GM19351 (cell line): ENCODE results near the gene ADGRL3.
A peak's percentile ranks its signal among the peaks of the same experiment; 100 is the strongest.
"Not testable (repeated sequence)": the region's sequence is repeated elsewhere in the genome, so short reads cannot be mapped to it uniquely, and the experiment has no call there.

ENCODE experiments used
- ATAC-seq: cut with Tn5 transposase; IDR thresholded peaks from one replicate; pipeline ENCODE4 v1.9.1; 2021; ENCODE audit warnings: mild to moderate bottlenecking, moderate library complexity; ENCODE audit not compliant: unreplicated experiment

ADGRL3 gene

GRCh38 chr4:61771056-61771455 lies 570.9 kb downstream of the ADGRL3 start:
- no peak for ATAC-seq

DNA sequence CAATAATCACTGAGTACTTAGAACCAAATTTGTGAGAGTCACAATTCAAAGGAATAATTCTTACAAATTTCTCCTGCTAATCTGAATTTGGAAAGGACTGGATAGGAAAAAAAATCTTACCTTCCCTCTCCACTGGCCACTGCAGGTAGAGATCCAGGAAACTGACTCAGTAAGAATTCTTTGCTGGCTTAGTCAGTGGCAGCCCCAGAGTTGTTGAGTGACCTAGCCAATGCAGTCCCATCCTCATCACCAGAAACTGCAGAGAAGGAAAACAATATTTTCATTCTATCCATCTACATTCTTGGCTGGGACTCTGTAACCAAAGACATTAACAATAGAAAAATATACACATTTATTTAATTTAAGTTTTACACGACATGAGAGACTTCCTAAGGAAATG lies 572.0 kb downstream of the ADGRL3 start:
- no peak for ATAC-seq

- ATAC-seq: no peak
Observed at GRCh38 chr4:61773655-61774245, 573.6 kb downstream of the ADGRL3 start.

DNA sequence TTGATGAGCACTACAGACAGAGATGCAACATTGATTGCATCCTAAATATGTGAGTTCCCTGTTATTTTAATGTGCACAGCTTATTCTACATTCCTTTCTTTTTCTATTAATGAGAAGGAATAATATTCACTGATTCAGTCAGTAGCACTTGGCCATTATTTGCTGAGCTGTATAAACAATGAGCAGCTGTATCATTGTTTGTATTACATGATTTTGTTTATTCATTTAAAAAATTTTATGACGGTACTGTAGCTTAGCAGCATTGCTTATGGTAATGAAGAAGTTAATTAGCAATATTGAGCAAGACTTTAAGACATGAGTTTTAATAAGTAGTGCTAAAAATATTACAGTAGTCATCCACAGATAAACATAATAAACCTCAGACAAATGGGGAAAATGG lies 582.0 kb downstream of the ADGRL3 start:
- ATAC-seq: no peak

DNA sequence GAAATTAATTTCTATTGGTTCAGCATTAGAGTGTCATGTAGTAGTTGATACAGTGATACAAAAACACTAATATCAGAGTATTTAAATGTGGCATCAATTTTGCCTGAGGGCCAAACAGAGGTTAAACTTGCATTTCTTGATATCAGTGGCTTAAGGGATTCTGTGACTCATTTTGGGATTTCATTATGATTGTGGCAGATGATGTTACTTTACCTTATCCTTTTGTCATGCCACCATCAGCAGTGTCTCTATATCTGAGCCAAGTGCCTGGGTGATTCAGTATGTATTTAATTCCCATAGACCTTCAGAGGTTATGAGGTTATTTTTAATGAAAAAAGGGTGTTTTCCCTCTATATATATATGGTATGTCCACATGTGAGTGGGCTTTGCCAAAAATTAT lies 582.9 kb downstream of the ADGRL3 start:
- ATAC-seq: peak; percentile 90

DNA sequence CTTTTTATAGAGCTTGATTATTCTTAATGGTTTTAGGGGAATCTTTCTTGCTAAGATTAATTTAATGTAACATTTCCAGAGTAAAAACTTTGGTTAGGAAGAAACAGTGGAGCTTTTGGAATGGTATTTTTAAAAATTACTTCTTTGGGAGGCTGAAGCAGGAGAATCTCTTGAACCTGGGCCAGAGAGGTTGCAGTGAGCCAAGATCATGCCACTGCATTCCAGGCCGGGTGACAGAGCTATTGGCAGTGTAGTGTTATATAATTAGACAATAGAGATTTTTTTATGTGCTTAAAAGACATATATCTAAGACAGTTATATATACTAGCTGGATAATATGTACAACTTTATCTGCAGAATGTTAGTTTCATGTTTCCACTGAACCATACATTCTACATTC lies 585.6 kb downstream of the ADGRL3 start:
- ATAC-seq: no peak

DNA sequence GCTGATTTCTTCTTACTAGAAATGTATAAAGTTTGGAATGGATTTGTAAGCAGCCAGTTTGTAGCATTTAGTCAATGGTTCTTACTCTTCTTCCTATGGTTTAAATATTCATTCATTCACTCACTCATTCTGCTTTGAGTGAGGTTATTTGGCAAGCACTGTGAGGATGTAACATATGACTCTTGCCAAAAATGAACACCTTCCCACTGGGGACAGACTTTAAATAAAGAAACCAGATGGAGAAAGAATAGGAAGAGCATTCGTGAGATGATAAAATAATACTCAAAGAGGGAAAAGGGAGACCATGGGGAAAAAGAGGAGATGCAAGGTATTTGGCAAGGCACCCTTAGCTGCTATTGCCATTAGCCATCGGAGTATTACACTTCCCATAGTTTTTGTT lies 586.1 kb downstream of the ADGRL3 start:
- no peak for ATAC-seq

GRCh38 chr4:61795998-61796397 lies 595.9 kb downstream of the ADGRL3 start:
- ATAC-seq: no peak

GRCh38 chr4:61799794-61800193 lies 599.7 kb downstream of the ADGRL3 start:
- ATAC-seq: no peak

- no peak for ATAC-seq
Observed at GRCh38 chr4:61805227-61805626, 605.1 kb downstream of the ADGRL3 start.

- ATAC-seq: no peak
Observed at GRCh38 chr4:61805979-61806378, 605.9 kb downstream of the ADGRL3 start.

GRCh38 chr4:61812171-61812570 lies 612.0 kb downstream of the ADGRL3 start:
- no peak for ATAC-seq

DNA sequence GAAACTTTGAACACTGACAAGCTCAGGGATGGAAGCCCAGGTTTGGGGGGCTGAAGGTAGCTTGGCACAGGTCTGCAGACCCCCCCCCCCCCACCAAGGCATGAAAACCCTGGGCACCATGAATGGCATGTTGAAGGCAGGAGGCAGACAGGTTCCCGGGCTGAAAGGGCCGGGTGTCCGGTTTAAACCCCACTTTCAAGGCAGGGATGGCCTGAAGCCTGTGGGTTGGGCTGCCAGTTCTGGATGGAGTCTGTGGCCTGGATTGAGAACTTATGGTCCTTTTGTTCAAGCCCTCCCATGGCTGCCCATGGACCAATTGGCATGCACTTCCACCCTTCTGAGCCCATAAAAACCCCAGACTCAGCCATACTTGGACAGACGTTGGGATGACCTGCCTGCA lies 616.9 kb downstream of the ADGRL3 start:
- no peak for ATAC-seq

DNA sequence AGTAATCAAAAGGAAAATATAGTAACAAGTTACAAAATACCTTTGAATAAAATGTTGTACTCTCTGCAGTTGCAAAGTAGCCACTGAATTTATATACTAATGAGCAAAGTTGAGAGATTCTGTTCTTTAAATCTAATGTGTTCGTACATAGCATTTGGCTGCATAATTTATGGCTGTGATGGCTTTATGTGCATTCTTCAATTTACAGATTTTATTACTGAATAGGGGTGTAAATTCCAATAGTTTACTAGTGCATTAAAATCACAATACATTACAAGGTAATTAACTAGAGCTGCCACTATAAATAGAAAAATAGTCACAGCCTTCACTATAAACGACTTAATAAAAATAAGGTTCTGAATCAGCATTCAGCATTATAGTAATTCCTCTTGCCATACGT lies 620.0 kb downstream of the ADGRL3 start:
- ATAC-seq: no peak

DNA sequence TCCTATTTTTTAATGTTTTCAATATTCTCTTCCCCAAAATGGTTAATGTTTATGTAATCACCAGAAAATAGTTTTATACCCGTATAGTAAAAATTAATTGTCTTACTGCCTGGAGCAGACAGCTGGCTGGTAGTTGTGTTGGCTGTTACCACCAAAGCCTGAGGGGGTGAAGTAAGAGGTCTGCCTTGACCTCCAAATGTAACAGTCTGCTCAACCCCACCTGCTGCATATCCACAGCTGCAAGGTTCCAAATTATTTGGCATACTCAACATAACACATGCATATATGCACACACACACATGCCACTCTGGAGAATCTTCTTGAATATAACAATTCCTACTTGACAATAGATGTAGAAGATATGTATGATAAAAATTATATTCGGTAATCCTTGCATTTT lies 624.3 kb downstream of the ADGRL3 start:
- ATAC-seq: no peak

DNA sequence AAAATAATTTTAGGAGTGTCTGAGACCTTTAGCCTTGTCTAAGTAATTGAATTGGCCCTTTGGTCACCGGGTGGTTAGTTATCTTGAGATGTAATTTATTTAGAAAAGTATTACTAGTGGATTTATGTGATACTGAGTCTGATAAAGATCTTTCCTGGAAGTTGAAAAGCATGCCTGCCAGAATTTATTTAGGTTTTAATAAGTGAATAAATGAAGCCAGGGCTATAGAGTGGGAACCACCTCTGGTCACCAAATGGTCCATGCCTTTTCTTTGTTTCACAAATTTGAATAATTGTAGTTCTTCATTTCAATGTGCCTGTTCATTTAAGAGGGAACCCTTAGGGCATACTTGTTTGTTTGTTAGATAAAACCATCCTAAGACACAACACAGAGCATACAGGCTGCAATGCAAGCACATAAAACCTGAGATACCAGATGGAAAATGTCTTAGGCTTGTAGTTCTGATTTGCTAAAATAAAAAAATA lies 627.8 kb downstream of the ADGRL3 start:
- no peak for ATAC-seq

- ATAC-seq: no peak
Observed at GRCh38 chr4:61828960-61829359, 628.8 kb downstream of the ADGRL3 start.

DNA sequence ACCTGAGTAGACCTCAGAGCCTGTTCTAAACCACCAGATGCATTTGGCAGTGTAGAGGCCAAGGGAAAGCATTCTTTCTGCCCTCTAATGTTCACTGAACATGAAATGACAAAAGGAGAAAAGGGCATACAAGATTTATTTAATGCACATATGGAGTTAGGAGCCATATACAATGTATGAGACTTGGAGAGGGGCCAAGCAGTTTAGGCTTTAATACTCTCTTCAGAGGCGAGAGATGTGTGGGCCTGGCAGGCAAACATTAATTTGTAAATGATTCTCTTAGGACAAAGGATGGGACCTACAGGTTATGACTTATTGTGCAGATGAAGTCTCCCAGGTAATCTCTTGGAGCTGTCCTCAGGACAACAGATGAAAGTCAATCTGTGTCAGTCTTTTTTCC lies 631.9 kb downstream of the ADGRL3 start:
- no peak for ATAC-seq

- ATAC-seq: no peak
Observed at GRCh38 chr4:61837395-61837794, 637.3 kb downstream of the ADGRL3 start.

DNA sequence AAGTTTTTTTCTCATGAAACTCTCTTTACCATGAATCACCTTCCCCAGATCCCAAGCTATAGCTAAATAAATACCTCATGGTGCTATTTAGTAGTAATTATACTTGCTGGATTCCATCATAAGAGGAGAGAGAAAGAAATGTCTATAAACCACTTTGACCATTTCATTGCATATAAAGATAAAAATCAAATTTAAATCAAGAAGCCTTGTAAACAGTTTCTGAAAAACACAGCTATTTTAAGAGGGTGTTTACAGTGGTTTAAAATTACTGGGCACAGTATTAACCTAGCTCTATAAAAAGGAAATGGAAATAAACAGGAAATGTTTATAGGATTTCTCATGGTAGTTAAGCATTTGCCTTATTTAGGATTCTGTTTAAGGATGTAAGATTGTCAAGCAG lies 637.9 kb downstream of the ADGRL3 start:
- ATAC-seq: no peak

DNA sequence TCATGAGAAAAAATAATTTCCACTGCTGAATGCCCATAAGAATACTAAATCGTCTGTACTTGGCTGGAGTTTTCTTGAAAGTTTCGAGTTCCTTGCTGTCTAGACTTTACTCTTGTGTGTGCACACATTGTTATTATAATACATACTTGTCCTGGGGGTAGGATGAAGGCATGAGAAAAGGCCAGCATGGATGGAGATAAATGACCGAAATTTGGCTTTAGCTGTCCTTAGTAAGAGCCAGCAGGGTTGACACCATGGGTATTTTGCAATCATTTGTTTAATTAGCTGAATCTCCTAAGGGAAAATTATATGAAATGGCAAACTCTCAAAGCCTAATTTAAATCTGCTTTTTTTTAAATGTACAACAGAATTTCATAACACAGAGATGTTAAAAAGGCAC lies 641.6 kb downstream of the ADGRL3 start:
- no peak for ATAC-seq

DNA sequence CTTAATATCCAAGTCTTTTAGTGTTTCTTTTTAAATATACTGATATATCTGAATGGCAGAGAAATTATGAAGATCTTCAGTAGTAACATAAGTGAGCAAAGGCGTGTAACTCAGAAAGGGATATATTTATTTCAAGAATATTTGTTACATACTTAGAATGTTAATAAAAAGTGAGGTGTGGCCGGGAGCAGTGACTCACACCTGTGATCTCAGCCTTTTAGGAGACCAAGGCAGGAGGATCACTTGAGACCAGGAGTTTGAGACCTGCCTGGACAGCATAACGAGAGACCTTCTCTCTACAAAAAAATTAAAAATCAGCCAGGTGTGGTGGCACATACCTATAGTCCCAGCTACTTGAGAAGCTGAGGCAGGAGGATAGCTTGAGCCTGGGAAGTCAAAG lies 651.0 kb downstream of the ADGRL3 start:
- ATAC-seq: no peak

DNA sequence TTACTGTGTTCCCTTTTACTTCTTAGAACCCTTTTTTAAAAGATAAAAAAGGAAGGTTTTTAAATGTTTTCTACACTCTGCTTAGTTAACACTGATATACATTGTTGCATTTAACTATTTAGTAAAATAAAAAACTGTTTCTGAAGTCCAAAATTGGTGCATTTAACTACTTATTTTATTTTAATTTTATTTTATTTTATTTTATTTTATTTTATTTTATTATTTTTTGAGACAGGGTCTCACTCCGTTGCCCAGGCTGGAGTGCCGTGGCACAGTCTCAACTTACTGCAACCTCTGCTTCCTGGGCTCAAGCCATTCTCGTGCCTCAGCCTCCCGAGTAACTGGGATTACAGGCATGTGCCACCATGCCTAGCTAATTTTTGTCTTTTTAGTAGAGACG lies 652.0 kb downstream of the ADGRL3 start:
- not testable (repeated sequence) for ATAC-seq
